Activated B cell treated with CpG ODN at 0.5 μM for 24 hours (primary cell): ENCODE data around the gene MAP7D1. TPM values are rescaled to one million over a fixed set of nuclear protein-coding genes. Genes with fewer than 3 reads are reported as not detected.
"Not testable (repeated sequence)": the region's sequence is repeated elsewhere in the genome, so short reads cannot be mapped to it uniquely, and the experiment has no call there.

ENCODE experiments used
- ATAC-seq: fragments of 200-7000 bp; cut with Tn5 transposase; one replicate; pipeline ENCODE4 v1.10.0; 2021; ENCODE audit warnings: low read depth, mild to moderate bottlenecking, moderate library complexity
- CTCF ChIA-PET: fragments of 350-600 bp; sonication (Branson Sonifier 250); formaldehyde crosslinking; loops from one replicate; lab custom pipeline; 2021; ENCODE audit warnings: antibody characterized with exemption; lab: Charles Lee
- POLR2A ChIA-PET: fragments of 350-600 bp; sonication (Branson Sonifier 250); formaldehyde crosslinking; loops from one replicate; lab custom pipeline; 2021; ENCODE audit warnings: antibody characterized with exemption; lab: Charles Lee
- DNase-seq: peaks from one replicate; pipeline ENCODE4 v3.0.0; 2022
- H3K27ac Mint-ChIP-seq: one replicate; pipeline ENCODE4 v1.8.0; 2020; ENCODE audit warnings: mixed read lengths
- H3K27me3 Mint-ChIP-seq: one replicate; pipeline ENCODE4 v1.8.0; 2021; ENCODE audit warnings: mixed read lengths
- H3K36me3 Mint-ChIP-seq: one replicate; pipeline ENCODE4 v1.8.0; 2021; ENCODE audit warnings: low read depth, mixed read lengths
- H3K4me1 Mint-ChIP-seq: one replicate; pipeline ENCODE4 v1.8.0; 2021; ENCODE audit warnings: mixed read lengths
- H3K4me3 Mint-ChIP-seq: one replicate; pipeline ENCODE4 v1.8.0; 2020; ENCODE audit warnings: mild to moderate bottlenecking, mixed read lengths
- H3K9me3 Mint-ChIP-seq: one replicate; pipeline ENCODE4 v1.8.0; 2020; ENCODE audit warnings: mixed read lengths
- CTCF ChIP-seq: fragments of 200-600 bp; IDR thresholded peaks from one replicate; pipeline ENCODE4 v1.8.0; 2022; ENCODE audit warnings: antibody characterized with exemption, mild to moderate bottlenecking
- intact Hi-C: fragments of 100-400 bp; cut with micrococcal nuclease; formaldehyde crosslinking; loops from one replicate; pipeline ENCODE4 v1.15.1; 2024
- total RNA-seq: library from RNA; stranded (reverse); gene quantifications from 2 replicates; pipeline ENCODE4 v1.2.3, GENCODE V29; 2022

The MAP7D1 gene
- total RNA-seq, 1 donor from 2014 or later = 59.9 TPM

- Mint-ChIP-seq H3K27me3 (no peaks in the 10 kb centered on the region), H3K4me3 (peak within 1 kb of the TSS; percentile 99), H3K36me3 (peaks cover 47% of the 10 kb centered on the region), H3K27ac (peak within 1 kb of the TSS; percentile 100), H3K4me1 (peaks cover 36% of the 10 kb centered on the region), H3K9me3 (no peaks in the 10 kb centered on the region)
- peak; percentile 98 for DNase-seq
- CTCF ChIA-PET = interaction anchor here (0.7 to 2.9 kb wide), 9 partner anchors 9 to 197 kb away, joined by 3 to 13 read pairs (median 4); no protein-coding TSS in a partner anchor
- peak; percentile 89 for ATAC-seq
- intact Hi-C loops = loop anchor here (1.0 to 5.0 kb wide), 11 partner anchors 8 to 1253 kb away; partner anchors contain the start of genes AGO3, KIAA0319L, NCDN and SFPQ
- POLR2A ChIA-PET = interaction anchor here (0.7 to 4.2 kb wide), 27 partner anchors 10 to 337 kb away, joined by 3 to 62 read pairs (median 6); partner anchors contain the start of genes AGO3, MAP7D1, MRPS15 and SH3D21
- no peak for TF ChIP-seq CTCF
These were observed 68.1 kb downstream of the MAP7D1 start, which contains the start of gene THRAP3 for GRCh38 chr1:36223996-36224536. Gene THRAP3 (plus strand): TSS chr1:36224443. CDS start chr1:36282564, 58,121 bp downstream.

- TF ChIP-seq CTCF = no peak
- DNase-seq (no peak), ATAC-seq (peak; percentile 58)
- Mint-ChIP-seq H3K27ac (peak overlapping the region; percentile 100), H3K36me3 (peaks cover 50% of the 10 kb centered on the region), H3K4me1 (peaks cover 36% of the 10 kb centered on the region), H3K9me3 (no peaks in the 10 kb centered on the region), H3K27me3 (no peaks in the 10 kb centered on the region), H3K4me3 (peak overlapping the region; percentile 99)
- ChIA-PET POLR2A (interaction anchor here (0.6 to 4.2 kb wide), 27 partner anchors 9 to 1583 kb away, joined by 3 to 62 read pairs (median 6); partner anchors contain the start of genes AGO3, C1orf122, MAP7D1 and MRPS15), CTCF (interaction anchor here (0.9 to 2.9 kb wide), 8 partner anchors 8 to 162 kb away, joined by 3 to 13 read pairs (median 4); no protein-coding TSS in a partner anchor)
- intact Hi-C loops = loop anchor here (1.0 to 5.0 kb wide), 11 partner anchors 8 to 1253 kb away; partner anchors contain the start of genes AGO3, KIAA0319L, NCDN and SFPQ
These were observed 68.8 kb downstream of the MAP7D1 start for GRCh38 chr1:36224537-36225282.

- DNase-seq (no peak), ATAC-seq (no peak)
- Mint-ChIP-seq H3K27me3 (no peaks in the 10 kb centered on the region), H3K36me3 (peaks cover 52% of the 10 kb centered on the region), H3K4me1 (peaks cover 36% of the 10 kb centered on the region), H3K9me3 (no peaks in the 10 kb centered on the region), H3K27ac (peak overlapping the region; percentile 100), H3K4me3 (peak overlapping the region; percentile 99)
- intact Hi-C loops = loop anchor here (2.0 kb wide), 2 partner anchors 31 to 295 kb away; partner anchors contain the start of gene AGO3
- CTCF ChIA-PET = interaction anchor here (2.9 kb wide), 1 partner anchor 37 kb away, joined by 13 read pairs; no protein-coding TSS in a partner anchor
- POLR2A ChIA-PET = interaction anchor here (0.6 to 4.1 kb wide), 11 partner anchors 9 to 1583 kb away, joined by 3 to 62 read pairs (median 8); partner anchors contain the start of genes C1orf122, MAP7D1, MRPS15 and TRAPPC3
- TF ChIP-seq CTCF = no peak
These were observed 69.4 kb downstream of the MAP7D1 start for GRCh38 chr1:36225283-36225899.

GRCh38 chr1:36230279-36230678, 74.3 kb downstream of the MAP7D1 start:
- intact Hi-C loops, POLR2A ChIA-PET, H3K27ac Mint-ChIP-seq, ATAC-seq, H3K9me3 Mint-ChIP-seq, H3K27me3 Mint-ChIP-seq, CTCF ChIA-PET, DNase-seq, H3K4me3 Mint-ChIP-seq: not testable (repeated sequence)
- Mint-ChIP-seq H3K36me3 (peaks cover 69% of the 10 kb centered on the region), H3K4me1 (peaks cover 70% of the 10 kb centered on the region)

Other genes starting within 250 kb of the MAP7D1 start
- 30.7 and 37.2 TPM in 2 replicates for gene AGO3, start 225.1 kb upstream of the MAP7D1 start, total RNA-seq
- gene TEKT2, start 72.1 kb upstream of the MAP7D1 start, total RNA-seq = not detected in 2 replicates
- gene ADPRS, start 67.3 kb upstream of the MAP7D1 start, total RNA-seq = 23.0 and 23.9 TPM in 2 replicates
- gene COL8A2, start 30.9 kb upstream of the MAP7D1 start, total RNA-seq = 0.24 and 0.64 TPM in 2 replicates
- gene TRAPPC3, start 6.7 kb upstream of the MAP7D1 start, total RNA-seq = 45.3 and 48.5 TPM in 2 replicates
- gene THRAP3, start 68.3 kb downstream of the MAP7D1 start, total RNA-seq = 142 and 145 TPM in 2 replicates
- 9.9 and 11.5 TPM in 2 replicates for gene SH3D21, start 150.2 kb downstream of the MAP7D1 start, total RNA-seq
- gene EVA1B, start 167.5 kb downstream of the MAP7D1 start, total RNA-seq = 1.2 and 1.3 TPM in 2 replicates
- 62.7 and 63.7 TPM in 2 replicates for gene STK40, start 229.8 kb downstream of the MAP7D1 start, total RNA-seq
- gene LSM10, start 241.7 kb downstream of the MAP7D1 start, total RNA-seq = 59.8 and 62.7 TPM in 2 replicates